Measurements from ENCODE around the gene NBPF10.
"Not testable (repeated sequence)": the region's sequence is repeated elsewhere in the genome, so short reads cannot be mapped to it uniquely, and the experiment has no call there.

DNA sequence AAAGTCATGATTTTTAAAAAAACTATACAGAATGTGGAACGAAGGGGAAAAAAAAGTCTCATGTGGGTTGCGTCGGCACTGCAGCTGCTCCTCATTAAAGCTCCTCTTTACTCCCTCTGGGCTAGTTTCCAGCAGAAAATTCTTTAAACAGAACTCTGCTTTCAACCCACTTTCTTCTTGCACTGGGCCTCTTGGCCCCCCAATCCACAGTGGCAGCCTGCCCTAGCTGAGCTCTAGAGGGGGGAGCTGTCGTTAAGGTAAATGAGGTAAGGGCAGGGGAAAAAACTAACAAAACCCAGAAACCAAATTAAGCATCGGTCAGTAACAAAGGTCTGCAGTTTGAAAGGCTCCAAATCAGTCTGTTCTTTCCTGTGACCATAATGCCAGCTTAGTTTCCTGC, 29.9 kb upstream of the NBPF10 start:
- not testable (repeated sequence) for TF ChIP-seq POLR2AphosphoS5, CTCF, POLR2A, EP300 (IDR thresholded peaks at IDR 0.05)
